AG08396 (cell line): ENCODE measurements around the gene CADPS2.
"Not testable (repeated sequence)": the region's sequence is repeated elsewhere in the genome, so short reads cannot be mapped to it uniquely, and the experiment has no call there.

Experiments
- DNase-seq: peaks from one replicate; pipeline ENCODE4 v3.0.0; 2012; ENCODE audit warnings: low spot score, mixed read lengths

Gene CADPS2

DNA sequence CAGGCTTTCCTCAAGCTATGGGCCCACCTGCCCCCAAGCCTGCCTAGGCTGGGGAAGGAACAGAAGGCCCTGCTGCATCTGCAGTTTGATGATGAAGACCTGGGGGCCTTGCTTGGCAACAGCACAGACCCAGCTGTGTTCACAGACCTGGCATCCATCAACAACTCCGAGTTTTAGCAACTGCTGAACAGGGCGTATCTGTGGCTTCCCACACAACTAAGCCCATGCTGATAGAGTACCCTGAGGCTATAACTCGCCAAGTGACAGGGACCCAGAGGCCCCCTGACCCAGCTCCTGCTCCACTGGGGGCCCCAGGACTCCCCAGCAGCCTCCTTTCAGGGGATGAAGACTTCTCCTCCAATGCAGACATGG is 36.3 kb downstream of the CADPS2 start:
- DNase-seq, result no peak

GRCh38 chr7:122849322-122849956 is 36.8 kb downstream of the CADPS2 start:
- no peak for DNase-seq

DNA sequence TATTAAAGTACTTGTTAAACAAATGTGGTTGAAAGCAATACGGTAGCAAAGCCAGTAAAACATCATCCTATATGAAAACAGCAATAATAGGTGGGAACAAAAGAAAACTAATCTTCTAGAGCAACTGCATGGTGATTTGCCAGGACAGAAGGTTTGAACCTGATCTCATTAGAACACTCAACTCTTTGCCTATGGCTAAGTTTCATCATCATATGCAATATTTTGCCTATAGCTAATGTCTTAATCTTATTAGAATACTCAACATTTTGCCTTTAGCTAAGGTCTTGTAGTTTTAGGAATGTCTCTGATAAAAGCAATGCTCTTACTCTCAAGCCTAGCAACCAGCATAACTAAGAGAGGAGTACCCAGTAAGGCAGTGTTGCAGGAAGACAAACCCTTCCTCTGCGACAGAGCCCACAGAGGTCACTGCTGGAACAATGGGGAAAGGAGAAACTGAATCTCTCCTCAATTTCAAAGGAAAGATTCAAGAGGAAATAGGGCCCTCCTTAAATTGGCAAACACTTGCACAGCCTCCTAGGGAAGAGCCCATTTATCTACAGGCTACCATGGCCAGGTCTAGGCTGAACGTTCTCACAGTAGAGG is 38.3 kb downstream of the CADPS2 start:
- DNase-seq, result no peak

GRCh38 chr7:122846591-122846990 is 39.7 kb downstream of the CADPS2 start:
- DNase-seq, result no peak

DNA sequence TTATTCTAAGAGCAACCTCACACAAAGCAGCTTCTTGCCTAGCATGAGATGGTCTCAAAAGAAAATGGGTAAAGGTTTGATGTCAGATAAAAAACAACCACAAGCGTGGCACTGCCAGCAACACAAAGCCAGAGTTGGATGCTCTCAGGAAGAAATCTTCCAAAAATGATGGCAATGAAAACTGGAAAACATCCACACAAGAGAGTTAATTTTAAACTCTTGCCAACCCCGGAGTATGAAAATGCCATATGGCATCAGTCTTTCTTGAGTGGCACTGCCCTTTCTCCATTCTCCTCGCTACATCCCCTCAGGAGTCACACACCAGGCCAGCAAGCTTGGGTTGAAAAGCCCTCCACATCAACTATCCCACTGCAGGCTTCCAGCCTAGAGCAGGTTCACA is 41.0 kb downstream of the CADPS2 start:
- no peak for DNase-seq

GRCh38 chr7:122844191-122844988 is 41.9 kb downstream of the CADPS2 start:
- no peak for DNase-seq

DNA sequence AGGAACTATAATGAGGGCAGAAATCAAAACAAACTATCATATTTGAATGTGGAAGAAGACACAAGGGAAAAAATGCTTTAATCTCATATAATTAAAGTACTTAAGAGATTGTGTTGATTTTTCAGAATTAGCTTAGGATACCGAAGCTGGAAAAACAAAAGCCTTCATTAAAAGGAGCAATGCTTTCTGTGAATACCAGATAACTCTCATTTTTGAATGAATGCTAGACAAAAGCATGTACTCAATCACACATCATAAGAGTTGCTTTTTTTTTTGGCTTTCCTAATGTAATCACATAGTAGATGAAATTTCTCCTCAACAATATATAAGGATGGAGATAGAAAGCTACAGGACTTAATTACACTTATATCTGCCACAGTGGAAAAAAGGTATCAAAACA is 43.3 kb downstream of the CADPS2 start:
- no peak for DNase-seq

- DNase-seq, result not testable (repeated sequence)
These were observed 50.0 kb downstream of the CADPS2 start for GRCh38 chr7:122836286-122836685.

DNA sequence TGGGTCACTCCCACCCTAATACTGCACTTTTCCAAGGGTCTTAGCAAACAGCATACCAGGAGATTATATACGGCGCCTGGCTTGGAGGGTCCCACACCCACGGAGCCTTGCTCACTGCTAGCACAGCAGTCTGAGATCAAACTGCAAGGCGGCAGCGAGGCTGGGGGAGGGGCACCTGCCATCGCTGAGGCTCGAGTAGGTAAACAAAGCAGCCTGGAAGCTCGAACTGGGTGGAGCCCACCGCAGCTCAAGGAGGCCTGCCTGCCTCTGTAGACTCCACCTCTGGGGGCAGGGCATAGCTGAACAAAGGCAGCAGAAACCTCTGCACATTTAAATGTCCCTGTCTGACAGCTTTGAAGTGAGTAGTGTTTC is 51.7 kb downstream of the CADPS2 start:
- not testable (repeated sequence) for DNase-seq

DNA sequence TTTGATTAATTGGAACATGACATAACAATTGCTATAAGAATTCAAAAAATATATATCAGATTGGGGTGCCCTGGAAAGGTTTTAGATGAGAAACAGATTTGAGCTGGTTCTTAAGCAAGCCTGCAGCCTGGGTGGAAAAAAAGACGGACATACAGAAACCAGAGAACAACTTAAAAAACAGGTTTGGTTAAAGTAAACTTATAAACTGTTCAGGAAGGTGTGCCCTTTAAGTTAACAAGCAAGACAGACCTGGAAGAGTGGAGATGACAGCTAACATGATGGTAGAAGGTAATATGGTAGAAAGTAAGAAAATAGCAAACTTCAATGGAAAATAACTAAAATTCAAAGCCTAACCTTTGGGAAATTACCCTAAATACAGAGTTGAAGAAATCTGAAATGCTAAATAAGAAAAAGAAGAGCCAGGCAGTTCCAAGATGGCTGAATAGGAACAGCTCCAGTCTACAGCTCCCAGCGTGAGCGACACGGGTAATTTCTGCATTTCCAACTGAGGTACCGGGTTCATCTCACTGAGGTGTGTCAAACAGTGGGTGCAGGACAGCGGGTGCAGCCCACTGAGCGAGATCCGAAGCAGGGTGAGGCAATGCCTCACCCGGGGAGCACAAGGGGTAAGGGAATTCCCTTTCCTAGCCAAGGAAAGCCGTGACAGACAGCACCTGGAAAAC is 52.2 kb downstream of the CADPS2 start:
- DNase-seq, result no peak

DNA sequence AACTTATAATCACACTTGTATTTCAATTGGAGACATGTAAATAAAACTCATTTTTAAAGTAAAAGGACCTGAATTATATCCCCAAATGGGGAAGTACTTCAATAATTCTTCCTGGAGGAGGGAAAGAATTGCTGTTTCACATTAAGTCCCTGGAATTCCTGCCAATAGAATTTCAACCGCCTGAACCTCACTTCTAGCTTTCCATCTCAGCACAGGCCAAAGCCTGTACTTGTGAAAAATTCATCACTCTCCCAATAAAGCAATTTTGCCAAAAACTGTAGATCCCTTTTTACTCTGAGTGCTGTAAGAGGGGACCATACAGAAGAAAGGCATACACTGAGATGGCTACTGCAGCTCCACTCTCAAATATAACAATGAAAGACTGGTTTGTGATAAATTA is 54.8 kb downstream of the CADPS2 start:
- no peak for DNase-seq

DNA sequence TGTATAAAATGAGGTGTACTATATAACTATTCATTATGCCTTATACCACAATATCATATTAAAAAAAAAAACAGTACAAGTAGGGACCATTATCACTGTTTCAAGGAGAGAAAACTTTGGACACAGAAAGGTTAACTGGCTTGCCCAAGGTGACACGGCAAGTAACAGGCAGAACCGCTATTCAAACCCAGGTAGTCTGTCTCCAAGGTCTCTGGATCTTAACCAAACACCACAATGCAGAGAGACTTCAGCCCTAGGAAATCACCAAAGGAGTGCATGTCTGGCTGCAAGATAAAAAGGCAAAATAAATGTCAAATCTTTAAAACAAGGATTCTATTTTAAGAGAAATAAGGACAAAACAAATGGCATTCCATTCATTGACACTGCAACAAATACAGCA is 56.3 kb downstream of the CADPS2 start:
- no peak for DNase-seq

GRCh38 chr7:122827763-122828162 is 58.5 kb downstream of the CADPS2 start:
- no peak for DNase-seq

- no peak for DNase-seq
These were observed 72.4 kb downstream of the CADPS2 start for GRCh38 chr7:122813845-122814244.

DNA sequence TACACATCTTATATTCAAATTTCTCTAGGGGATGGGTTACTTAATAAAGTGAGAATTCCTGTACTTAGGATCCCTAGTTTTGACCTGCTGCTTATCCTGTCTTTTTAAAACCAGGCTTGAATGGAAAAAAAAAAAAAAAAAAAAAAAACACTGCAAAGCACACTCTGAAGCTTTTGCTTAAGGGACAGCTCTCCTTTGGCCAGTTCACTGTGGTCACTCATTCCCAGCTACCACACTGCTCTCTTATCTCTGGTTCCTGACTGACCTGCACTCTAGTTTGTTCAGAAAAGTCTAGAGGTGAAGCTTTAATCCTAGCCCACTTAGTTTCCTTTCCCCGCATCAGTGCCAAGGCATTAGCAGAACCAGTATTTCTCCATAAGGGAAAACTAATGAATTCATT is 82.4 kb downstream of the CADPS2 start:
- no peak for DNase-seq

GRCh38 chr7:122803323-122803722 is 82.9 kb downstream of the CADPS2 start:
- peak; percentile 5 for DNase-seq

DNA sequence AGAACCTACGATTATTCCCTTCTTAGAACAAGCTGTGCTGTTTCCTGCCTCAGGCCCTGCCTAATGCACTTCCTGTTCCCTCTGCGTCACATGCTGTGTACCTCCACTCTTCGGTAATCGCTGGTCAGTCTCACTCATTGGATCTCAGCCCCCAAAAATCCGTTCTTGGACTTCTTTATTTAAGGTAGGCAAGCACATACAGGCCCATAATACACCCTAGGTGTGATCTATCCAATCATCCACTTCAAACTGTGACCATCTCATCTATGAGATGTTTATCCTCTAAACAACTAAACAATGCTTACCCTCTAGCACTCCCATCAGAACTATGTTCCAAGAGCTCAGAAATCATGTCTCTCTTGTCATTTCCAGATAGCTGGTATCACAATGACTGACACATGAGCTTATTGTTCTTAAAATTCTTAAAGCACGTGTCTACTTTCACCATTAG is 83.9 kb downstream of the CADPS2 start:
- no peak for DNase-seq

DNA sequence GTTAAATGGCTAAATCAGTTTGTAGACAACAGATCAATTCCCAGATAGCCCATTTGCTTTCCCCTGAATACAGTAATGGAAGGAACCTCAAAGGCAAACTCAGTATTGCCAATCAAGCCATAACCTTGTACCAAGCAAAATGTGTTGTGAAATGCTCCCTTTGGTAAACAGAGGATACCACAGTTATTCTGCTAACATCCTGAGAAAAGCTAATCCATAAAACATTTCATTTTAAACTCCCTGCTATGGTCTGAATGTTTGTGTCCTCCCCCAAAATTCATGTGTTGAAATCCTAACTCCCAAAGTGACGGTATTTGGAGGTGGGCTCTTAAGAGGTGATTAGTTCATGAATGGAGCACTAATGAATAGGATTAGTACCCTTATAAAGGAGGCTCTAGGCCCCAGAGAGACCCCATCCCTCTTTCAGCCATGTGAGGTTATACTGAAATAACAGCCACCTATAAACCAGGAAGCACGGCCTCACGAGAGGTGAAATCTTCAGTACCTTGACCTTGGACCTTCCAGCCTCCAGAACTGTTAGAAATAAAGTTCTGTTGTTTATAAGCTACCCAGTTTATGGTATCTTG is 94.2 kb downstream of the CADPS2 start:
- DNase-seq, result no peak

DNA sequence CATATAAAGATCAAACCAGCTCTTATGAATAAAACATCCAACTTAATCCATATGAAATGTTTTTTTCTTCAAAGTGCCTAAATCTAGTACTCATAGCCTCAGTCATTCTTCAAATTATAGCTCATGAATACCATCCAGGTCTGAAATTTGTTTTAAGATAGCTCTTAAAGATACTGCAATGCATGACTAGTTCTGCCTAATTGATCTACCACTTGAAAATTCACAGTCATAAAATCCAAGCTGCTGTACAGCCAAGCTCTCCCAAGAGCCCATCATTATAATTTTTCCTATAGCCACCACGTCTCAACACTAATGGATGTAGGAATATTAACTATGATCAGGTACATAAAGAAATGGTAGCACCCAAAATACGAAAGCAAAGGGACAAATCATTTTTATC is 95.7 kb downstream of the CADPS2 start:
- no peak for DNase-seq

GRCh38 chr7:122790132-122790531 is 96.1 kb downstream of the CADPS2 start:
- no peak for DNase-seq

DNA sequence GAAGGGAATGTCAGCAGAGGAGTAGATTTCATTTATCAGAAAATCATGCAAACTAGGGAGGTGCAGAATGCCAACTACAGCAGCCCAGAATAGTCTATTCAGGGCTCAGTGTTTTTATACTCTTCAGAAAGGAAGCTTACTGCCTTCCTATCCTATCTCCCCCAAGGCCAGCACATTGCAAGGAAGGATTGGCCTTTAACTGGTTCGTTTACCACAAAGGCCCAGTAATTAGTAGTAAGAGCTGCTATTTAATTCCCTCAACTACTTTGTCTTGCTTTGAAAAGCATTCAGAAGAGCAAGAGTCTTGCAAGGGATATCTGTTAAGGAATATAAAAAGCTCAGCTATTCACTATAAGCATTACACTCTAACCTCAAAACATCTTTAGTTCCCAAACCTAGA is 97.1 kb downstream of the CADPS2 start:
- no peak for DNase-seq

DNA sequence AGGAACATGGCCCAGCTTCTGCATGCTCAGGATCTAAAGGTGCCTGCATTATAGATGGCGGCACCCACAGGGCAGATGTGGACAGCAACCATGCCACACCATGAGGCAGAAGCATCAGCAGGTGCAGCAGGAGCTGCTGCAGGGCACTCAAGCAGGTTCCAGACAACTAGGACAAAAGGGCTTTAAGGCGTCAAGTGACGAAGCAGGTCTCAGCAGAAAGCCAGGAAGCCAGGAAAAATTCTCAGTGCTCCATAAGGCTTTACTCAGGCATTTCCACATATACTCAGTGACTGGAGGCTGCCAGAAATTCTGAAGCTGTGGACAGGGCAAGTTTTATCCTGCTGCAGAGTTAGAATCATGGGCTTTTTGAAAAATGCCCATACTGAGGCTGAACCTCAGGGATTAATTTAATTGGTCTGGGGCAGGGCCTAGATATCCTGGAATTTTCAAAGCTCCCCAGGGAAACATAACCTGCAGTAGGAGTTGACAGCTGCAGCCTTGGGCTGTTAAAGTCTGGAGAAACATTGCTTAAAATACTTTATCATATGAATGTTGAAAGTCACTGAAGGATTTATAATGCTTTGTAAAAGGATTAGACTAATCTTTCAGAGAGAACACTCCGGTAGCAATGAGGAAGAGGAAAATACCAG is 115.4 kb downstream of the CADPS2 start:
- no peak for DNase-seq
